ENCODE results near the gene CLRN1.

The CLRN1 gene

DNA sequence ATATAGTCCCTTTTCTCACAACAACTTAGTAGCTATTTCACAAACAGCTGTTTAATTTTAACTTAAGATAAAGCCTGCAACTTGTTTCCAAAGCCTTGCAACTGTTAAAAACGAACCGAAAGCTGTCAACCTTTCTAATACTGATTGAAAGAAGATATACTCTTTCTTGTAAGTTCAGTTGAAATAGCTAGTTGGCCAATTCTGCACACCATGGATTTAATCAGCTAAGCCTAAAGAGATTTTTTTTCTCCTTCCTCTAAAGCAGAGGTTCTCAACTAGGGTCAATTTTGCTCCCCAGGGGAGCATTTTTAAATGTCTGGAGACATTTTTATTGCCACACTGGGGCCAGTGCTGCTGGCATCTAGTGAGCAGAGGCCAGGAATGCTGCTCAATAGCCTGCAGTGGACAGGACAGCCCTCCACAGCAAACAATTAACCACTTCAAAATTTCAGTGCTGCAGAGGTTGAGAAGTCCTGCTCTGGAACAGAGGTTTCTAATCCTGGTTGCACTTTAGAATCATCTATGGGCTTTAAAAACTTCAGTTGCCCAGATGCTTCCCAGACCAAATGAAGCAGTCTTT is 93.4 kb downstream of the CLRN1 start:
- no peak for ATAC-seq
- TF ChIP-seq CSRNP3 (CRISPR knock-in tag; IDR thresholded peaks at IDR 0.05) (no peak), RARB (CRISPR knock-in tag; IDR thresholded peaks at IDR 0.05) (no peak), GLIS3 (CRISPR knock-in tag; IDR thresholded peaks at IDR 0.05) (no peak), TCF4 (CRISPR knock-in tag; IDR thresholded peaks at IDR 0.05; ENCODE audit: borderline replicate concordance) (no peak), ZFP3 (CRISPR knock-in tag; IDR thresholded peaks at IDR 0.05) (no peak), TSHZ2 (CRISPR knock-in tag; IDR thresholded peaks at IDR 0.05) (no peak), ZNF565 (CRISPR knock-in tag; conservative IDR thresholded peaks at IDR 0.05; ENCODE audit: low read depth) (no peak), ISL1 (CRISPR knock-in tag; IDR thresholded peaks at IDR 0.05) (no peak), SNAI2 (CRISPR knock-in tag; IDR thresholded peaks at IDR 0.05) (no peak), PPARA (CRISPR knock-in tag; IDR thresholded peaks at IDR 0.05; ENCODE audit: borderline replicate concordance) (no peak), BACH2 (CRISPR knock-in tag; IDR thresholded peaks at IDR 0.05; ENCODE audit: borderline replicate concordance) (no peak), PATZ1 (CRISPR knock-in tag; IDR thresholded peaks at IDR 0.05; ENCODE audit: borderline replicate concordance) (no peak), ESRRG (CRISPR knock-in tag; IDR thresholded peaks at IDR 0.05) (no peak), ZNF70 (CRISPR knock-in tag; IDR thresholded peaks at IDR 0.05) (no peak), ZC3H10 (CRISPR knock-in tag; IDR thresholded peaks at IDR 0.05) (no peak), TOX (CRISPR knock-in tag; IDR thresholded peaks at IDR 0.05; ENCODE audit: borderline replicate concordance) (no peak)

GRCh38 chr3:150878290-150878689 is 94.2 kb downstream of the CLRN1 start:
- ATAC-seq: no peak
- TF ChIP-seq ZNF565 (CRISPR knock-in tag; conservative IDR thresholded peaks at IDR 0.05; ENCODE audit: low read depth): no peak
- TF ChIP-seq ARNTL (CRISPR knock-in tag; IDR thresholded peaks at IDR 0.05; ENCODE audit: borderline replicate concordance, low read depth): no peak
- TF ChIP-seq TSHZ2 (CRISPR knock-in tag; IDR thresholded peaks at IDR 0.05): no peak
- TF ChIP-seq, protein P1, sequence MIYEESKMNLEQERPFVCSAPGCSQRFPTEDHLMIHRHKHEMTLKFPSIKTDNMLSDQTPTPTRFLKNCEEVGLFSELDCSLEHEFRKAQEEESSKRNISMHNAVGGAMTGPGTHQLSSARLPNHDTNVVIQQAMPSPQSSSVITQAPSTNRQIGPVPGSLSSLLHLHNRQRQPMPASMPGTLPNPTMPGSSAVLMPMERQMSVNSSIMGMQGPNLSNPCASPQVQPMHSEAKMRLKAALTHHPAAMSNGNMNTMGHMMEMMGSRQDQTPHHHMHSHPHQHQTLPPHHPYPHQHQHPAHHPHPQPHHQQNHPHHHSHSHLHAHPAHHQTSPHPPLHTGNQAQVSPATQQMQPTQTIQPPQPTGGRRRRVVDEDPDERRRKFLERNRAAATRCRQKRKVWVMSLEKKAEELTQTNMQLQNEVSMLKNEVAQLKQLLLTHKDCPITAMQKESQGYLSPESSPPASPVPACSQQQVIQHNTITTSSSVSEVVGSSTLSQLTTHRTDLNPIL (CRISPR knock-in tag; IDR thresholded peaks at IDR 0.05; ENCODE audit: low read depth): no peak
- TF ChIP-seq ZNF70 (CRISPR knock-in tag; IDR thresholded peaks at IDR 0.05): no peak
- TF ChIP-seq ZNF8 (CRISPR knock-in tag; IDR thresholded peaks at IDR 0.05): no peak
- no peak for TF ChIP-seq PATZ1 (CRISPR knock-in tag; IDR thresholded peaks at IDR 0.05; ENCODE audit: borderline replicate concordance)
- no peak for TF ChIP-seq ZFP3 (CRISPR knock-in tag; IDR thresholded peaks at IDR 0.05)
- no peak for TF ChIP-seq RARB (CRISPR knock-in tag; IDR thresholded peaks at IDR 0.05)
- TF ChIP-seq ZC3H10 (CRISPR knock-in tag; IDR thresholded peaks at IDR 0.05): no peak
- no peak for TF ChIP-seq OSR1 (CRISPR knock-in tag; IDR thresholded peaks at IDR 0.05)
- no peak for TF ChIP-seq CSDC2 (CRISPR knock-in tag; IDR thresholded peaks at IDR 0.05)
- TF ChIP-seq SNAI2 (CRISPR knock-in tag; IDR thresholded peaks at IDR 0.05): no peak
- no peak for TF ChIP-seq CSRNP3 (CRISPR knock-in tag; IDR thresholded peaks at IDR 0.05)
- no peak for TF ChIP-seq ESRRG (CRISPR knock-in tag; IDR thresholded peaks at IDR 0.05)
- TF ChIP-seq TCF4 (CRISPR knock-in tag; IDR thresholded peaks at IDR 0.05; ENCODE audit: borderline replicate concordance): no peak
- TF ChIP-seq, protein P2, sequence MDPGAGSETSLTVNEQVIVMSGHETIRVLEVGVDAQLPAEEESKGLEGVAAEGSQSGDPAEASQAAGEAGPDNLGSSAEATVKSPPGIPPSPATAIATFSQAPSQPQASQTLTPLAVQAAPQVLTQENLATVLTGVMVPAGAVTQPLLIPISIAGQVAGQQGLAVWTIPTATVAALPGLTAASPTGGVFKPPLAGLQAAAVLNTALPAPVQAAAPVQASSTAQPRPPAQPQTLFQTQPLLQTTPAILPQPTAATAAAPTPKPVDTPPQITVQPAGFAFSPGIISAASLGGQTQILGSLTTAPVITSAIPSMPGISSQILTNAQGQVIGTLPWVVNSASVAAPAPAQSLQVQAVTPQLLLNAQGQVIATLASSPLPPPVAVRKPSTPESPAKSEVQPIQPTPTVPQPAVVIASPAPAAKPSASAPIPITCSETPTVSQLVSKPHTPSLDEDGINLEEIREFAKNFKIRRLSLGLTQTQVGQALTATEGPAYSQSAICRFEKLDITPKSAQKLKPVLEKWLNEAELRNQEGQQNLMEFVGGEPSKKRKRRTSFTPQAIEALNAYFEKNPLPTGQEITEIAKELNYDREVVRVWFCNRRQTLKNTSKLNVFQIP (CRISPR knock-in tag; IDR thresholded peaks at IDR 0.05; ENCODE audit: borderline replicate concordance, low read depth): no peak

All from SK-N-SH treated with all-trans-retinoic acid at 6 μM for 48 hours (cell line).